ENCODE results near the gene MXRA5.

GRCh38 chrX:3326681-3327080 lies 19.8 kb downstream of the MXRA5 start:
- TF ChIP-seq POLR2A (IDR thresholded peaks at IDR 0.05; ENCODE audit: low read length) = no peak
- no peak for TF ChIP-seq GATA1 (IDR thresholded peaks at IDR 0.05; ENCODE audit: low read depth, low read length)
